ENCODE data around the gene ARFGEF3.
"Not testable (repeated sequence)": the region's sequence is repeated elsewhere in the genome, so short reads cannot be mapped to it uniquely, and the experiment has no call there.

DNA sequence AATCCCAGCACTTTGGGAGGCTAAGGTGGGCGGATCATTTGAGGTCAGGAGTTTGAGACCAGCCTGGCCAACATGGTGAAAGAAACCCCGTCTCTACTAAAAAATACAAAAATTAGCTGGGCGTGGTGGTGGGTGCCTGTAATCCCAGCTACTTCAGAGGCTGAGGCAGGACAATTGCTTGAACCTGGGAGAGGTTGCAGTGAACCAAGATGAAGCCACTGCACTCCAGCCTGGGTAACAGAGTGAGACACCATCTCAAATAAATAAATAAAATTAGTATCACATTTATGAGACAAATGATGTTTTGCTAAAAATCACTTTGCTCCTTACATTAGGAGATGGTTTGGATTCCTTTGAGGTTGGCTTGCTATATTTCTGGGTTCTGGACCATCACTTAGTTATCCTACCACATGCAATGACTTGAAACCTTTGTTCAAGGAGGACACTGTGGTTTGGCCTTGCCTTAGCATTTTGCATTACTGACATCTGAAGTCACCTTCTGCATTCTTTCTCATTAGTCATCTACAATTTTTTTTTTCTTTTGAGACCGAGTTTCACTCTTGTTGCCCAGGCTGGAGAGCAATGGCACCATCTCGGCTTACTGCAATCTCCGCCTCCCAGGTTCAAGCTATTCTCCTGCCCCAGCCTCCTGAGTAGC, 126.8 kb downstream of the ARFGEF3 start:
- TF ChIP-seq, protein P1, sequence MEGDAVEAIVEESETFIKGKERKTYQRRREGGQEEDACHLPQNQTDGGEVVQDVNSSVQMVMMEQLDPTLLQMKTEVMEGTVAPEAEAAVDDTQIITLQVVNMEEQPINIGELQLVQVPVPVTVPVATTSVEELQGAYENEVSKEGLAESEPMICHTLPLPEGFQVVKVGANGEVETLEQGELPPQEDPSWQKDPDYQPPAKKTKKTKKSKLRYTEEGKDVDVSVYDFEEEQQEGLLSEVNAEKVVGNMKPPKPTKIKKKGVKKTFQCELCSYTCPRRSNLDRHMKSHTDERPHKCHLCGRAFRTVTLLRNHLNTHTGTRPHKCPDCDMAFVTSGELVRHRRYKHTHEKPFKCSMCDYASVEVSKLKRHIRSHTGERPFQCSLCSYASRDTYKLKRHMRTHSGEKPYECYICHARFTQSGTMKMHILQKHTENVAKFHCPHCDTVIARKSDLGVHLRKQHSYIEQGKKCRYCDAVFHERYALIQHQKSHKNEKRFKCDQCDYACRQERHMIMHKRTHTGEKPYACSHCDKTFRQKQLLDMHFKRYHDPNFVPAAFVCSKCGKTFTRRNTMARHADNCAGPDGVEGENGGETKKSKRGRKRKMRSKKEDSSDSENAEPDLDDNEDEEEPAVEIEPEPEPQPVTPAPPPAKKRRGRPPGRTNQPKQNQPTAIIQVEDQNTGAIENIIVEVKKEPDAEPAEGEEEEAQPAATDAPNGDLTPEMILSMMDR (IDR thresholded peaks at IDR 0.05) = not testable (repeated sequence)
- not testable (repeated sequence) for TF ChIP-seq EZH2 (IDR thresholded peaks at IDR 0.05; ENCODE audit: borderline replicate concordance, insufficient read depth, low read depth, low read length, poor library complexity, severe bottlenecking)
